ENCODE measurements around the gene EFR3B. TPM values are rescaled to one million over a fixed set of nuclear protein-coding genes. Genes with fewer than 3 reads are reported as not detected.

The EFR3B gene
- polyA plus RNA-seq, 2 of the 4 experiments (the other 2 are of a cell fraction), result 6.5 to 12.5 TPM

GRCh38 chr2:25000503-25001324, 41.2 kb upstream of the EFR3B start:
- Histone ChIP-seq H3K4me2 (no peak overlapping the region), H3K4me1 (peaks cover 33% of the 10 kb centered on the region), H3K27ac (0 out of 6 replicates have a peak overlapping the region, but pooled peaks of 1 of the 2 experiments have one; percentile 3), H3K9me3 (no peaks in the 10 kb centered on the region), H3K4me3 (no peak overlapping the region)
- POLR2A ChIA-PET, result no interaction called here
- TF ChIP-seq HOXB5 (CRISPR knock-in tag; IDR thresholded peaks at IDR 0.05), result no peak
- TF ChIP-seq, protein P1, sequence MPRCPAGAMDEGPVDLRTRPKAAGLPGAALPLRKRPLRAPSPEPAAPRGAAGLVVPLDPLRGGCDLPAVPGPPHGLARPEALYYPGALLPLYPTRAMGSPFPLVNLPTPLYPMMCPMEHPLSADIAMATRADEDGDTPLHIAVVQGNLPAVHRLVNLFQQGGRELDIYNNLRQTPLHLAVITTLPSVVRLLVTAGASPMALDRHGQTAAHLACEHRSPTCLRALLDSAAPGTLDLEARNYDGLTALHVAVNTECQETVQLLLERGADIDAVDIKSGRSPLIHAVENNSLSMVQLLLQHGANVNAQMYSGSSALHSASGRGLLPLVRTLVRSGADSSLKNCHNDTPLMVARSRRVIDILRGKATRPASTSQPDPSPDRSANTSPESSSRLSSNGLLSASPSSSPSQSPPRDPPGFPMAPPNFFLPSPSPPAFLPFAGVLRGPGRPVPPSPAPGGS (IDR thresholded peaks at IDR 0.05), result no peak
- no peak for TF ChIP-seq EHF (CRISPR knock-in tag; IDR thresholded peaks at IDR 0.05)
- no peak for TF ChIP-seq TFCP2L1 (CRISPR knock-in tag; IDR thresholded peaks at IDR 0.05)
- TF ChIP-seq NR3C1 (IDR thresholded peaks at IDR 0.05), result no peak
- TF ChIP-seq PHF8 (IDR thresholded peaks at IDR 0.05; ENCODE audit: borderline replicate concordance, low read depth), result no peak
- no peak for TF ChIP-seq CHD2 (IDR thresholded peaks at IDR 0.05; ENCODE audit: low read length, partially characterized antibody)
- no peak for TF ChIP-seq ZC3H11A (IDR thresholded peaks at IDR 0.05)
- no peak for TF ChIP-seq RNF2 (IDR thresholded peaks at IDR 0.05; ENCODE audit: borderline replicate concordance, low read depth)
- no peak for TF ChIP-seq POLR2AphosphoS2 (conservative IDR thresholded peaks at IDR 0.05; ENCODE audit: low read length)
- TF ChIP-seq, protein P2, sequence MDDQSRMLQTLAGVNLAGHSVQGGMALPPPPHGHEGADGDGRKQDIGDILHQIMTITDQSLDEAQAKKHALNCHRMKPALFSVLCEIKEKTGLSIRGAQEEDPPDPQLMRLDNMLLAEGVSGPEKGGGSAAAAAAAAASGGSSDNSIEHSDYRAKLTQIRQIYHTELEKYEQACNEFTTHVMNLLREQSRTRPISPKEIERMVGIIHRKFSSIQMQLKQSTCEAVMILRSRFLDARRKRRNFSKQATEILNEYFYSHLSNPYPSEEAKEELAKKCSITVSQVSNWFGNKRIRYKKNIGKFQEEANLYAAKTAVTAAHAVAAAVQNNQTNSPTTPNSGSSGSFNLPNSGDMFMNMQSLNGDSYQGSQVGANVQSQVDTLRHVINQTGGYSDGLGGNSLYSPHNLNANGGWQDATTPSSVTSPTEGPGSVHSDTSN (IDR thresholded peaks at IDR 0.05), result no peak
- no peak for TF ChIP-seq MYC (IDR thresholded peaks at IDR 0.05; ENCODE audit: borderline replicate concordance, low read length)
- TF ChIP-seq RARB (CRISPR knock-in tag; IDR thresholded peaks at IDR 0.05), result no peak
- FAIRE-seq, result no peak
- DNase-seq (ENCODE audit: low read depth in 1 of 2, low spot score in 1 of 2), result no peak
- 48% methylated on average over 6 of the region's 6 CpGs for WGBS (ENCODE audit: missing lambda C conversion rate)
- ATAC-seq, result peak; percentile 35 to 57; a peak in 4 of 6 replicates
- CTCF ChIA-PET, result interaction anchor here (1.4 to 5.8 kb wide), 3 partner anchors 15 to 73 kb away, joined by 3 to 28 read pairs (median 4); no protein-coding TSS in a partner anchor

- 93% methylated on average over 7 of the region's 7 CpGs for WGBS (ENCODE audit: missing lambda C conversion rate)
- Histone ChIP-seq H3K27ac (no peak overlapping the region), H3K9me3 (no peaks in the 10 kb centered on the region), H3K4me2 (no peak overlapping the region), H3K4me1 (peaks cover 31% of the 10 kb centered on the region), H3K4me3 (no peak overlapping the region)
- no peak for FAIRE-seq
- DNase-seq (ENCODE audit: low read depth in 1 of 2, low spot score in 1 of 2), result no peak
- no peak for TF ChIP-seq HES2 (IDR thresholded peaks at IDR 0.05)
- no peak for TF ChIP-seq KDM1A (IDR thresholded peaks at IDR 0.05; ENCODE audit: low read depth)
- no peak for TF ChIP-seq TP53 (CRISPR knock-in tag; IDR thresholded peaks at IDR 0.05)
- TF ChIP-seq, protein P3, sequence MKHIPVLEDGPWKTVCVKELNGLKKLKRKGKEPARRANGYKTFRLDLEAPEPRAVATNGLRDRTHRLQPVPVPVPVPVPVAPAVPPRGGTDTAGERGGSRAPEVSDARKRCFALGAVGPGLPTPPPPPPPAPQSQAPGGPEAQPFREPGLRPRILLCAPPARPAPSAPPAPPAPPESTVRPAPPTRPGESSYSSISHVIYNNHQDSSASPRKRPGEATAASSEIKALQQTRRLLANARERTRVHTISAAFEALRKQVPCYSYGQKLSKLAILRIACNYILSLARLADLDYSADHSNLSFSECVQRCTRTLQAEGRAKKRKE (CRISPR knock-in tag; IDR thresholded peaks at IDR 0.05; ENCODE audit: low read depth), result no peak
- no peak for TF ChIP-seq MYC (IDR thresholded peaks at IDR 0.05; ENCODE audit: borderline replicate concordance, low read length)
- POLR2A ChIA-PET, result no interaction called here
- no peak for ATAC-seq
- CTCF ChIA-PET, result interaction anchor here (1.4 to 5.8 kb wide), 2 partner anchors 14 to 26 kb away, joined by 4 to 28 read pairs; no protein-coding TSS in a partner anchor
Measured at GRCh38 chr2:25001325-25001637, 40.6 kb upstream of the EFR3B start.

DNA sequence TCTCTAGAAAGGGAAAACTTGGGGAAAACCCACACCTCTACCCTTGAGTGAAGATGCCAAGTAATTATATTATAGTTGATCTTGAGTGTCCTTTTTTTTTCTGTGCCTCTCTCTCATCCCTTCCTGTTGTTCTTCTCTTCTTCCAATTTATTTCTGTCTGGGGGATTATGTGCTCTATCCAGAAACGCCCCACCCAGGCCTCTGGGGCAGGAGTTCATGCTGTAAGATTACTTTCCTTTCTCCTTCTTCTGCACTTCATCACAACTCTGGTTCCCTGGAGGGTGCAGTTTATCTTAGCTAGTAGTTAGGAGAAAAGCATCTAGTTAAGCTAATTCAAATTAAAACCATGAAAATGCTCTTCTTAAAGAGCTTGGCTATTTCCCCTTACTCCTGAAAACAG, 39.8 kb upstream of the EFR3B start:
- ATAC-seq, result no peak
- no peak for DNase-seq (ENCODE audit: low read depth in 1 of 2, low spot score in 1 of 2)
- 23% methylated on average over 1 of the region's 1 CpG for WGBS (ENCODE audit: missing lambda C conversion rate)
- Histone ChIP-seq H3K4me3 (no peak overlapping the region), H3K9me3 (no peaks in the 10 kb centered on the region), H3K27ac (no peak overlapping the region), H3K4me2 (no peak overlapping the region), H3K4me1 (peaks cover 23% of the 10 kb centered on the region)
- CTCF ChIA-PET, result interaction anchor here (1.0 to 2.6 kb wide), 3 partner anchors 13 to 27 kb away, joined by 4 to 14 read pairs (median 5); no protein-coding TSS in a partner anchor
- FAIRE-seq, result no peak
- POLR2A ChIA-PET, result no interaction called here
- TF ChIP-seq HEYL (CRISPR knock-in tag; IDR thresholded peaks at IDR 0.05) (no peak), MAFK (IDR thresholded peaks at IDR 0.05; ENCODE audit: partially characterized antibody) (no peak), CTCF (IDR thresholded peaks at IDR 0.05) (no peak), RCOR1 (IDR thresholded peaks at IDR 0.05; ENCODE audit: low read depth, low read length) (no peak), CBX8 (IDR thresholded peaks at IDR 0.05) (no peak), RFX5 (IDR thresholded peaks at IDR 0.05) (no peak), ESRRA (IDR thresholded peaks at IDR 0.05; ENCODE audit: borderline replicate concordance, low read length) (no peak), POLR2A (IDR thresholded peaks at IDR 0.05; ENCODE audit: low read length) (no peak)
- TF ChIP-seq, protein P4, sequence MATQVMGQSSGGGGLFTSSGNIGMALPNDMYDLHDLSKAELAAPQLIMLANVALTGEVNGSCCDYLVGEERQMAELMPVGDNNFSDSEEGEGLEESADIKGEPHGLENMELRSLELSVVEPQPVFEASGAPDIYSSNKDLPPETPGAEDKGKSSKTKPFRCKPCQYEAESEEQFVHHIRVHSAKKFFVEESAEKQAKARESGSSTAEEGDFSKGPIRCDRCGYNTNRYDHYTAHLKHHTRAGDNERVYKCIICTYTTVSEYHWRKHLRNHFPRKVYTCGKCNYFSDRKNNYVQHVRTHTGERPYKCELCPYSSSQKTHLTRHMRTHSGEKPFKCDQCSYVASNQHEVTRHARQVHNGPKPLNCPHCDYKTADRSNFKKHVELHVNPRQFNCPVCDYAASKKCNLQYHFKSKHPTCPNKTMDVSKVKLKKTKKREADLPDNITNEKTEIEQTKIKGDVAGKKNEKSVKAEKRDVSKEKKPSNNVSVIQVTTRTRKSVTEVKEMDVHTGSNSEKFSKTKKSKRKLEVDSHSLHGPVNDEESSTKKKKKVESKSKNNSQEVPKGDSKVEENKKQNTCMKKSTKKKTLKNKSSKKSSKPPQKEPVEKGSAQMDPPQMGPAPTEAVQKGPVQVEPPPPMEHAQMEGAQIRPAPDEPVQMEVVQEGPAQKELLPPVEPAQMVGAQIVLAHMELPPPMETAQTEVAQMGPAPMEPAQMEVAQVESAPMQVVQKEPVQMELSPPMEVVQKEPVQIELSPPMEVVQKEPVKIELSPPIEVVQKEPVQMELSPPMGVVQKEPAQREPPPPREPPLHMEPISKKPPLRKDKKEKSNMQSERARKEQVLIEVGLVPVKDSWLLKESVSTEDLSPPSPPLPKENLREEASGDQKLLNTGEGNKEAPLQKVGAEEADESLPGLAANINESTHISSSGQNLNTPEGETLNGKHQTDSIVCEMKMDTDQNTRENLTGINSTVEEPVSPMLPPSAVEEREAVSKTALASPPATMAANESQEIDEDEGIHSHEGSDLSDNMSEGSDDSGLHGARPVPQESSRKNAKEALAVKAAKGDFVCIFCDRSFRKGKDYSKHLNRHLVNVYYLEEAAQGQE (IDR thresholded peaks at IDR 0.05), result no peak
